Naive thymus-derived CD4-positive, alpha-beta T cell (primary cell): ENCODE data around the gene COG8. TPM values are rescaled to one million over a fixed set of nuclear protein-coding genes. Genes with fewer than 3 reads are reported as not detected.

ENCODE experiments used
- ATAC-seq: fragments of 150-1000 bp; cut with Tn5 transposase; 2 replicates; pipeline ENCODE4 v1.10.0; 2021; ENCODE audit warnings: mild to moderate bottlenecking, moderate library complexity
- CTCF ChIA-PET: fragments of 350-600 bp; sonication (Branson Sonifier 250); formaldehyde crosslinking; loops from one replicate; lab custom pipeline; 2021; ENCODE audit warnings: antibody characterized with exemption; lab: Charles Lee
- POLR2A ChIA-PET: fragments of 350-600 bp; sonication (Branson Sonifier 250); formaldehyde crosslinking; loops from one replicate; lab custom pipeline; 2021; ENCODE audit warnings: antibody characterized with exemption, inconsistent platforms; lab: Charles Lee
- DNase-seq, 9 donors: peaks; one replicate each; pipeline versions ENCODE4 v3.0.0 to v3.0.0-alpha.2; 2020 to 2022; ENCODE audit warnings: mixed read lengths in 1 of 9
- H3K27ac ChIP-seq: one replicate; pipeline ENCODE4 v1.7.0; 2013; ENCODE audit warnings: mild to moderate bottlenecking, low read depth, low read length, moderate library complexity
- H3K27me3 ChIP-seq, 2 donors: one replicate each; pipeline ENCODE4 v1.7.0; 2013; ENCODE audit warnings: low read length in 2 of 2, mild to moderate bottlenecking in 2 of 2, moderate library complexity in 2 of 2; ENCODE audit not compliant: control insufficient read depth in 2 of 2, insufficient read depth in 2 of 2
- H3K36me3 ChIP-seq, 3 experiments: 1 replicate in 2 of 3; 2 replicates in 1 of 3; pipeline ENCODE4 v1.7.0; 2013; ENCODE audit warnings: low read length in 3 of 3, mild to moderate bottlenecking in 3 of 3, moderate library complexity in 1 of 3; ENCODE audit not compliant: insufficient read depth in 3 of 3, control insufficient read depth in 2 of 3
- H3K4me1 ChIP-seq, 2 donors: one replicate each; pipeline ENCODE4 v1.7.0; 2013; ENCODE audit warnings: low read length in 2 of 2, mild to moderate bottlenecking in 2 of 2, moderate library complexity in 1 of 2; ENCODE audit not compliant: control insufficient read depth in 2 of 2, insufficient read depth in 2 of 2
- H3K4me3 ChIP-seq: 2 replicates; pipeline ENCODE4 v1.7.0; 2013; ENCODE audit warnings: mild to moderate bottlenecking, low read length
- H3K9me3 ChIP-seq, 3 experiments: 1 replicate in 2 of 3; 2 replicates in 1 of 3; pipeline ENCODE4 v1.7.0; 2013; ENCODE audit warnings: low read length in 3 of 3; ENCODE audit not compliant: control insufficient read depth in 2 of 3
- H3K27ac Mint-ChIP-seq, 9 donors: one replicate each; pipeline ENCODE4 v1.8.0; 2020 to 2022; ENCODE audit warnings: mixed read lengths in 9 of 9, mild to moderate bottlenecking in 8 of 9, moderate library complexity in 5 of 9, inconsistent platforms in 2 of 9
- H3K27me3 Mint-ChIP-seq, 5 donors: one replicate each; pipeline ENCODE4 v1.8.0; 2021 to 2022; ENCODE audit warnings: mixed read lengths in 5 of 5, mild to moderate bottlenecking in 1 of 5
- H3K36me3 Mint-ChIP-seq, 5 donors: one replicate each; pipeline ENCODE4 v1.8.0; 2020 to 2022; ENCODE audit warnings: mixed read lengths in 5 of 5, mild to moderate bottlenecking in 3 of 5, inconsistent platforms in 1 of 5
- H3K4me1 Mint-ChIP-seq, 7 donors: one replicate each; pipeline ENCODE4 v1.8.0; 2020 to 2022; ENCODE audit warnings: mixed read lengths in 7 of 7, mild to moderate bottlenecking in 3 of 7, inconsistent platforms in 1 of 7
- H3K4me3 Mint-ChIP-seq, 10 donors: one replicate each; pipeline ENCODE4 v1.8.0; 2020 to 2022; ENCODE audit warnings: mild to moderate bottlenecking in 10 of 10, mixed read lengths in 10 of 10, moderate library complexity in 6 of 10, inconsistent platforms in 2 of 10
- H3K9me3 Mint-ChIP-seq, 11 donors: one replicate each; pipeline ENCODE4 v1.8.0; 2020 to 2022; ENCODE audit warnings: mixed read lengths in 11 of 11, mild to moderate bottlenecking in 4 of 11, inconsistent platforms in 1 of 11, moderate library complexity in 1 of 11
- intact Hi-C, 2 donors: fragments of 100-400 bp; cut with micrococcal nuclease; formaldehyde crosslinking; loops; one replicate each; pipeline ENCODE4 v1.15.1; 2023
- polyA plus RNA-seq, 2 donors: library from polyadenylated mRNA; unstranded; fragments of 300-500 nt; fragmentation: Illumina TruSeq; gene quantifications; one replicate each; pipeline ENCODE4 v1.2.3, GENCODE V29; 2021
- total RNA-seq, 6 experiments: library from RNA in 5 of 6; stranded (reverse) in 5 of 6; gene quantifications; 1 replicate in 5 of 6; 2 replicates in 1 of 6; pipeline ENCODE4 v1.2.3 and lab custom pipeline; 2021 to 2026

Gene COG8
- total and polyA plus RNA-seq, 7 experiments from 2014 or later: 29.5 to 73.7 (median 38.7) TPM

GRCh38 chr16:69309316-69309715, 30.0 kb downstream of the COG8 start:
- peak overlapping the region in 7 of 10 donors; percentile 4 to 57 (median 13) for H3K4me3 Mint-ChIP-seq
- no peaks in the 10 kb centered on the region for H3K27me3 Mint-ChIP-seq
- H3K36me3 Mint-ChIP-seq: peaks cover 0 to 11% (median 0%) of the 10 kb centered on the region in 5 donors
- Histone ChIP-seq H3K4me3 (no peak overlapping the region), H3K36me3 (peaks cover 0 to 8% (median 0%) of the 10 kb centered on the region in 3 experiments), H3K4me1 (peaks cover 8 to 10% of the 10 kb centered on the region in 2 donors), H3K9me3 (no peaks in the 10 kb centered on the region), H3K27ac (no peak overlapping the region), H3K27me3 (no peaks in the 10 kb centered on the region)
- H3K9me3 Mint-ChIP-seq: peaks cover 0 to 2% (median 0%) of the 10 kb centered on the region in 11 donors
- ChIA-PET CTCF (no interaction called here), POLR2A (interaction anchor here (2.3 kb wide), 1 partner anchor 17 kb away, joined by 8 read pairs; no protein-coding TSS in a partner anchor)
- peak overlapping the region in 5 of 9 donors; percentile 3 to 82 (median 41) for H3K27ac Mint-ChIP-seq
- ATAC-seq (no peak), DNase-seq (no peak)
- H3K4me1 Mint-ChIP-seq: peaks cover 17 to 35% (median 24%) of the 10 kb centered on the region in 7 donors
- intact Hi-C loops: no loop called here

- intact Hi-C loops: no loop called here
- Mint-ChIP-seq H3K9me3 (peaks cover 0 to 2% (median 0%) of the 10 kb centered on the region in 11 donors), H3K4me3 (no peak overlapping the region)
Measured at GRCh38 chr16:69307856-69308255, 31.5 kb downstream of the COG8 start.

GRCh38 chr16:69307091-69307490, 32.3 kb downstream of the COG8 start:
- ChIA-PET CTCF (no interaction called here), POLR2A (no interaction called here)
- no peaks in the 10 kb centered on the region for H3K9me3 Mint-ChIP-seq
- H3K27me3 Mint-ChIP-seq: no peaks in the 10 kb centered on the region
- ATAC-seq (no peak), DNase-seq (no peak)
- Histone ChIP-seq H3K27ac (no peak overlapping the region), H3K27me3 (no peaks in the 10 kb centered on the region), H3K4me3 (no peak overlapping the region), H3K36me3 (peaks cover 0 to 3% (median 0%) of the 10 kb centered on the region in 3 experiments), H3K9me3 (no peaks in the 10 kb centered on the region), H3K4me1 (peaks cover 5 to 8% of the 10 kb centered on the region in 2 donors)
- intact Hi-C loops: no loop called here
- H3K36me3 Mint-ChIP-seq: peaks cover 0 to 8% (median 0%) of the 10 kb centered on the region in 5 donors
- peaks cover 4 to 16% (median 10%) of the 10 kb centered on the region in 7 donors for H3K4me1 Mint-ChIP-seq
- no peak overlapping the region for H3K27ac Mint-ChIP-seq
- no peak overlapping the region for H3K4me3 Mint-ChIP-seq

More at GRCh38 chr16:69307856-69308255, 31.5 kb downstream of the COG8 start:
- Mint-ChIP-seq H3K4me1 (peaks cover 7 to 21% (median 13%) of the 10 kb centered on the region in 7 donors), H3K27me3 (no peaks in the 10 kb centered on the region), H3K27ac (no peak overlapping the region), H3K36me3 (peaks cover 0 to 8% (median 0%) of the 10 kb centered on the region in 5 donors)
- POLR2A ChIA-PET: no interaction called here
- DNase-seq (no peak), ATAC-seq (no peak)
- peaks cover 5 to 10% of the 10 kb centered on the region in 2 donors for H3K4me1 ChIP-seq
- CTCF ChIA-PET: no interaction called here
- no peaks in the 10 kb centered on the region for H3K9me3 ChIP-seq
- H3K27me3 ChIP-seq: no peaks in the 10 kb centered on the region
- no peak overlapping the region for H3K27ac ChIP-seq
- H3K36me3 ChIP-seq: peaks cover 0 to 3% (median 0%) of the 10 kb centered on the region in 3 experiments
- H3K4me3 ChIP-seq: no peak overlapping the region

- no peaks in the 10 kb centered on the region for H3K27me3 ChIP-seq
- POLR2A ChIA-PET: interaction anchor here (0.5 to 0.6 kb wide), 2 partner anchors 85 to 124 kb away, joined by 3 read pairs; no protein-coding TSS in a partner anchor
- intact Hi-C loops: no loop called here
- no peak overlapping the region for H3K27ac Mint-ChIP-seq
- no peaks in the 10 kb centered on the region for H3K9me3 Mint-ChIP-seq
- H3K36me3 ChIP-seq: no peaks in the 10 kb centered on the region
- CTCF ChIA-PET: interaction anchor here (0.7 kb wide), 1 partner anchor 202 kb away, joined by 3 read pairs; no protein-coding TSS in a partner anchor
- ATAC-seq (no peak), DNase-seq (no peak)
- H3K9me3 ChIP-seq: no peaks in the 10 kb centered on the region
- H3K4me3 Mint-ChIP-seq: no peak overlapping the region
- H3K27ac ChIP-seq: no peak overlapping the region
- no peaks in the 10 kb centered on the region for H3K27me3 Mint-ChIP-seq
- H3K36me3 Mint-ChIP-seq: peaks cover 0 to 11% (median 0%) of the 10 kb centered on the region in 5 donors
- H3K4me1 ChIP-seq: peaks cover 5% of the 10 kb centered on the region in 2 donors
- H3K4me3 ChIP-seq: no peak overlapping the region
- H3K4me1 Mint-ChIP-seq: peaks cover 0 to 12% (median 6%) of the 10 kb centered on the region in 7 donors
Measured at GRCh38 chr16:69306031-69306430, 33.3 kb downstream of the COG8 start.

- no peaks in the 10 kb centered on the region for H3K4me1 Mint-ChIP-seq
- no peaks in the 10 kb centered on the region for H3K27me3 ChIP-seq
- ATAC-seq (no peak), DNase-seq (no peak)
- no peaks in the 10 kb centered on the region for H3K9me3 Mint-ChIP-seq
- H3K36me3 Mint-ChIP-seq: peaks cover 0 to 22% (median 5%) of the 10 kb centered on the region in 5 donors
- H3K27ac Mint-ChIP-seq: no peak overlapping the region
- no peaks in the 10 kb centered on the region for H3K27me3 Mint-ChIP-seq
- no peak overlapping the region for H3K4me3 Mint-ChIP-seq
- POLR2A ChIA-PET: interaction anchor here (0.7 kb wide), 1 partner anchor 413 kb away, joined by 3 read pairs; no protein-coding TSS in a partner anchor
- intact Hi-C loops: no loop called here
- peaks cover 0 to 6% (median 4%) of the 10 kb centered on the region in 3 experiments for H3K36me3 ChIP-seq
- H3K4me3 ChIP-seq: no peak overlapping the region
- H3K27ac ChIP-seq: no peak overlapping the region
- CTCF ChIA-PET: interaction anchor here (0.7 to 1.3 kb wide), 2 partner anchors 16 to 771 kb away, joined by 3 to 4 read pairs; no protein-coding TSS in a partner anchor
- no peaks in the 10 kb centered on the region for H3K9me3 ChIP-seq
- H3K4me1 ChIP-seq: no peaks in the 10 kb centered on the region
Measured at GRCh38 chr16:69302301-69302700, 37.1 kb downstream of the COG8 start.

- Mint-ChIP-seq H3K36me3 (peaks cover 0 to 22% (median 5%) of the 10 kb centered on the region in 5 donors), H3K27me3 (no peaks in the 10 kb centered on the region), H3K27ac (peak overlapping the region in 1 of 9 donors; percentile 28), H3K4me3 (no peak overlapping the region), H3K9me3 (no peaks in the 10 kb centered on the region), H3K4me1 (no peaks in the 10 kb centered on the region)
- CTCF ChIA-PET: interaction anchor here (0.7 to 1.3 kb wide), 3 partner anchors 9 to 151 kb away, joined by 3 to 4 read pairs (median 3); no protein-coding TSS in a partner anchor
- ATAC-seq (no peak), DNase-seq (no peak)
- intact Hi-C loops: no loop called here
- Histone ChIP-seq H3K4me1 (no peaks in the 10 kb centered on the region), H3K4me3 (no peak overlapping the region), H3K36me3 (peaks cover 0 to 6% (median 4%) of the 10 kb centered on the region in 3 experiments), H3K27ac (no peak overlapping the region), H3K27me3 (no peaks in the 10 kb centered on the region), H3K9me3 (no peaks in the 10 kb centered on the region)
- POLR2A ChIA-PET: interaction anchor here (0.7 to 1.0 kb wide), 2 partner anchors 9 to 413 kb away, joined by 3 read pairs; no protein-coding TSS in a partner anchor
Measured at GRCh38 chr16:69301861-69302260, 37.5 kb downstream of the COG8 start.
